Activated gamma-delta T cell (primary cell): ENCODE measurements around the gene RSKR.
A peak's percentile ranks its signal among the peaks of the same experiment; 100 is the strongest.
"Not testable (repeated sequence)": the region's sequence is repeated elsewhere in the genome, so short reads cannot be mapped to it uniquely, and the experiment has no call there.

Experiments used
- DNase-seq: peaks from one replicate; lab custom pipeline; 2025; lab: John Stamatoyannopoulos, UW
- total RNA-seq, 2 donors: gene quantifications; one replicate each; lab custom pipeline; 2026; lab: John Stamatoyannopoulos, UW

RSKR gene
- 18.1 to 21.7 reads per million in 2 donors for total RNA-seq

GRCh38 chr17:28613931-28614381 lies at the start of gene RSKR:
Gene RSKR (minus strand): TSS chr17:28614185. CDS start chr17:28614161, 24 bp downstream.
- no peak for DNase-seq

- DNase-seq, result no peak
Observed at GRCh38 chr17:28663723-28664122, 49.7 kb upstream of the RSKR start.

GRCh38 chr17:28662527-28662829 lies 48.5 kb upstream of the RSKR start:
- DNase-seq, result no peak

GRCh38 chr17:28661635-28662526 lies 47.9 kb upstream of the RSKR start, which contains the start of the genes SDF2 and SUPT6H:
Gene SDF2 (minus strand): TSS chr17:28661906. CDS start chr17:28661876, 30 bp downstream.
Gene SUPT6H (plus strand): TSS chr17:28662205. CDS start chr17:28673402, 11,197 bp downstream.
- DNase-seq, result peak; percentile 75

GRCh38 chr17:28659497-28659881 lies 45.5 kb upstream of the RSKR start:
- DNase-seq, result not testable (repeated sequence)

DNA sequence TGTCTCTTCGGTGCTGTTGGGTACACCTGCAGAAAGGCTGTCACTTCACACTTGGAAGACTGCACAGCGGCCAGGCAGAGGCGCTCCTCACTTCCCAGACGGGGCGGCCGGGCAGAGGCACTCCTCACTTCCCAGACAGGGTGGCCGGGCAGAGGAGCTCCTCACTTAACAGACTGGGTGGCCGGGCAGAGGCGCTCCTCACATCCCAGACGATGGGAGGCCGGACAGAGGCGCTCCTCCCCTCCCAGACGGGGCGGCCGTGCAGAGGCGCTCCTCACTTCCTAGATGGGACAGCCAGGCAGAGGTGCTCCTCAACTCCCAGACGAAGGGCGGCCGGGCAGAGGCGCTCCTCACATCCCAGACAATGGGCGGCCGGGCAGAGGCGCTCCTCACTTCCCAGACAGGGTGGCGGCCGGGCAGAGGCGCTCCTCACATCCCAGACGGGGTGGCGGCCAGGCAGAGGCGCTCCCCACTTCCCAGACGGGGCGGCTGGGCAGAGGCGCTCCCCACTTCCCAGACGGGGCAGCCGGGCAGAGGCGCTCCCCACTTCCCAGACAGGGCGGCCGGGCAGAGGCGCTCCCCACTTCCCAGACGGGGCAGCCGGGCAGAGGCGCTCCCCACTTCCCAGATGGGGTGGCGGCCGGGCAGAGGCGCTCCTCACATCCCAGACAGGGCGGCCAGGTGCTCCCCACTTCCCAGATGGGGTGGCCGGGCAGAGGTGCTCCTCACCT lies 44.9 kb upstream of the RSKR start:
- DNase-seq, result not testable (repeated sequence)

- DNase-seq, result not testable (repeated sequence)
Observed at GRCh38 chr17:28658342-28658741, 44.4 kb upstream of the RSKR start.

- no peak for DNase-seq
Observed at GRCh38 chr17:28657756-28658155, 43.8 kb upstream of the RSKR start.

DNA sequence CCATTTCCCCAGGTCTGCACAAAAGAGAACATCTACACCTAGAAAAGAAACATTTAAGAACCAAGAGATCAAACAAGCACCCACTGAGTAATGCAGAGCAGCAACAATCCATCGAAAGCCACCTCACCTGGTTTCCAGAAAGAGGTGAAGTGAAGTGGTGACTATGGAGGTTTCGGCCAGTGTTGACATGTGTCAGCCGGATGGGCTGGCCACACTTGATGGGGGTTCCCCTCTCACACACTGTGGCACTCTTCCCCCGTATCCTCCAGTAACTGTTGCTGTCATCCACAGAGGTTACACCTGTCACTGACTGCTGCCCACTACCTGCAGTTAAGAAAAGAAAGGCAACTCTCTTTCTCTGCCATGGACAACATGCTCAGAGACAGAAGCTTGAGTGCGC lies 41.2 kb upstream of the RSKR start:
- DNase-seq, result no peak

DNA sequence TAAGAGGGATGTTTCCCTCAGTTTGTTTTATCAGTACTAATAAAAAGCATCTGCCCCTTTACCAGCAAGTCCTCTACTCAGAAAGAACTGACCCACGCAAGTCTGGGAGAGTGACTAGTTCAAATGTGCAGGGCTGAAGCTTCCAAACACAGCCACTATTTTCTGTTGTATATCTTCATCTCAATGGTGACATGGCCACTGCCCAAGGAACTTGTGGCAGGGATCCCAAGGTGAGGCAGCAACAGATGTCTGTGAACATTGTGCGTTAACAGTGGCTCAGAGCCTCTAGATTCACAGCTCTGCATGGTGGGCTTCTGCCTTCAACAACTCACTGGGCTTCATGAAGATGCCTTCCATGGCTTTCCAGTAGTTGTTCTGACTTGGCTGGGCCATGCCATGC lies 34.7 kb upstream of the RSKR start:
- no peak for DNase-seq

DNA sequence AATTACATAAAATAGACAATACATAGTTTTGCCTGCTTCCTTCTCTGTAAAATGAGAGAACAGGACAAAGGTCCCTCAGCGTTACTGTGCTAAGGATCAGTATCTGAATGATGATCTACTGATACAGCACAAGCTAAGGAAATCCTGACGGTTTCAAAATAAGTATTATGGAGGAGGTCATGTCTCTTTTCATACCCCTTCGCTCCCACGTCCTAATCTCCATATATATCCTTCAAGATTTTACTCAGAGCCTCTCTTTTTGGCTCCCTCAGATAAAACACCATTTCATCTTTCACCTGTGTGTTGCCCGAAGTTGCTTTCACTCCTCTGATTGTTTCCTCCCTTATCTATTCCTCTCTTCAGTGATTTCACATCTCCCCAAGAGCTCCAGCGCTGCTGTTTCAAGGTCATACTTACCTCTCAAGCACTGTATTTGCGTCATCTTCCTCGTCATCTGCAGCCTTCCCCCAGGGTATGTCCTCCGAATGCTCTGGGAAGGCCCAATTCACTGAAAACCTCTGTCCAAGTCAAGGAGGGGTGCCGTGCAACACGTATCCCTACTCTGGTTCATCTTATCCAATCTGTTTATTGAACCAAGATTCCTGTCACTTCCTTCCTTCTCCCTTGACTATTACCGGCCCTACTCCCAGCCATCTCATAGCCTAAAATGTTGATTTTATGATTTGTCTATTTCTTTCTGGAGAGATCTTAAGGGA lies 32.2 kb upstream of the RSKR start:
- no peak for DNase-seq

DNA sequence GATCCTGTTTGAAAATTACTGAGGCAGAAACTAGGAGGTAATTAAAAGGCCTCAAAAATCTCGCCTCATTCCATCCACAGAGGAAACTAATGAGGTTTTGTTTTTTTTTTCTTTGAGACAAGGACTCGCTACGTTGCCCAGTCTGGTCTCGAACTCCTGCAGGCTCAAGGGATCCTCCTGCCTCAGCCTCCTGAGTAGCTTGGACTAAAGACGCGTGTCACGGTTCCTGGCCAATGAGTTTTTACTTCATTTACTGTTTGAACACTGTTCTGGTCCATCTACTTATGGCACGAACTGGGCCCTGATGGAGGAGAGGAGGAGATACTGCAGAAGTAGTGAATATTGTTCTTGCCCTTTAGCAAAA lies 31.6 kb upstream of the RSKR start:
- no peak for DNase-seq

DNA sequence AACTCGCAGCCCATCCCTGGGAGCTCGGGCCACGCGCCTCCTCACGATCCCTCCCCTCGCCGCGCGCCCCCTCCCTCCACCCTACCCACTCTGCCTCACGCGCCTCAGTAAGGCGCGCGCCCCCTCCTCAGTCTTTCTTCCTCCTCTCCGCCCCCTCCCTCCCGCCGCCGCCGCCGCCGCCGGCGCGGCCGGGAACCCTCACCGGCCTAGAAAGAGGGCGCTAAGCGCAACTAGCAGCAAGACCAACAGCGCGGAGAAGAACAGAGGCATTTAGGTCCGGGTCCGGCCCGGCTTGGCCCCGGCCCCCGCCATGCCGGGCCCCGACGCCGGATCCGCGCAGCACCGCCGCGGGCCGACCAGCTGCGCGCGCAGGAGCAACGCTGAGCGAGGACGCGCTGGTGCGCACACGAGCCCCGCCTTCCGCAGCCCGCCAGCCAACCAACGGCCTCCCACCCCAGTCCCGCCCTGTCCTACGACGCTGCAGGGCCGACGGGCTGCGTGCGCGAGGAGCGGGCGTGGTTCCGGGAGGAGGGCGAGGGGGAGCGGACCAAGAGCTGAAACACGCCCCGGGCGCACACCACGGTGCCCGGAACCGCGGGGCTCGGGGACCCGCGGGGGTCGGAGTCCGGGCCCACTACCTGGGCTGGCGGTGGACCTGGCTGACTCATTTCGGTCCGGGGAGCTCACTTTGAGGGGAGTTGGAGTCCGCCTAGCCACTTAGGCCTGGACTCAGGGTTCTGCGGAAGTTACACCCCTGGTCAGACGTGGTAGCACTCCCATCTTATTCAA lies 31.0 kb upstream of the RSKR start, which contains the start of gene BLTP2:
Gene BLTP2, minus strand, starts transcription at position 372 of the 789 bp plus-strand sequence. Its CDS starts 102 bp downstream, at position 270.
- peak; percentile 94 for DNase-seq

GRCh38 chr17:28643983-28644786 lies 30.2 kb upstream of the RSKR start:
- DNase-seq, result no peak

DNA sequence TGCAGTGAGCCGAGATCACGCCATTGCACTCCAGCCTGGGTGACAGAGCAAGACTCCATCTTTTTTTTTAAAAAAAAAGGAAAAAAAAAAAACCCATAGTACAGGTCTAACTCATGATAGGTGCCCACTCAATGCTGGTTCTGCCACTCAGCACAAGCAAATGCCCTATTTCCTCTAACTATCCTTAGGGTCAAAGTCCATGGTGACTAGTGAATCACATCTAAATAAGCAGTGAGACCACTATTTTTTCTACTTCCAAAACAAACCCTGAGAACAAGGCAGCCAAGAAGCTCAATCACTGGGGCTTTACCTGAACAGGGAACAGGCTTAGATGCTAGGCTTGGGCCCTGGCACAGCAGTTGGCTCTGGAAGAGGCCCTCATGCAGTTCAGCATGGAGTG lies 27.6 kb upstream of the RSKR start:
- DNase-seq, result no peak

DNA sequence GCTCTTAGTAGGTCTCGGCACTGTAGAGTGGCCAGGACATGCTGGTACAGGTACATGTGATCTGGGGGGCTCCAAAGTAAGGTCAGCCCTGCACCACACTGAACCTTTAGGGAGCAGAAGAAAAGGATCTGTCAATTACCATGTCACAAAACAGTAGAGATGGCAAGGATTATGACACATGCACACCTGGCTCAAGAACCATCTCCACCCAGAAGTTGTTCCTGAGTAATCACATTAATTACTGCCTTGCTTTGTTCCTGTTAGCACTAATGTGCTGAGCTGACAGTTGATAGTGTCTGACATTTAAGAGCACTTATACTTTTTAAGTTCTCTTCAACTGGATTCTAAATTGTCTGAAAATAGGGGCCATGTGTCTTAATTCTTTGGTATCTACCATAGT lies 21.5 kb upstream of the RSKR start:
- DNase-seq, result no peak

DNA sequence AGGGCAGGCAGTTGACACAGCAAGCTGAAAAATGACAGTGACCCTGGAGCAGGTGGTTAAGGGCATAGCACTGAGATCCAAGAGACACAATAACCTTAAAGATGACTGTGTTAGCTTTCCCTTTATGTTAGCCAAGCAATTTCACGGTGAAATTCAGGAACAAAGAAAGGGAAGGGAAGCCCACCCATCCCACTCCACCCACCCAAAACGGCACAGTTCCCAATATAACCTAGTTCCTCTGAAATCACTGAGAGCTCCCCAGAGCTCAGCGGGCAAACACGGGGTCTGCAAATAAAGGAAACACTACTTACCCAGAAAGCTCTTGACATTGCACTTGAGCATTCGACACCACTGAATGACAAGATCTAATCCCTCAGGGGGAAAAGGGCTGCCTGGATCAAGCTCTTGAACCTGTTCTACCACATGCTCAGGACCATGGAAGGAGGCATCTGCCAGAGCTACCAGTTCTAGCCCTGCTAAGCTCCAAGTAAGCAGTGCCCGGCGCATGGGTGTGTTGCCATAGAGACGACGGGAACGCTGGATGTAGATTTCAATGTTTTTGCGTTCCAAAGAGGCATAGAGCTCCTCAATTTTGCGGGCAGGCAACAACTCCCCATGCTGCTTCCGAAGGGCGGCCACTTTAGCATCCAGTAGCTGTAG lies 20.4 kb upstream of the RSKR start:
- no peak for DNase-seq

DNA sequence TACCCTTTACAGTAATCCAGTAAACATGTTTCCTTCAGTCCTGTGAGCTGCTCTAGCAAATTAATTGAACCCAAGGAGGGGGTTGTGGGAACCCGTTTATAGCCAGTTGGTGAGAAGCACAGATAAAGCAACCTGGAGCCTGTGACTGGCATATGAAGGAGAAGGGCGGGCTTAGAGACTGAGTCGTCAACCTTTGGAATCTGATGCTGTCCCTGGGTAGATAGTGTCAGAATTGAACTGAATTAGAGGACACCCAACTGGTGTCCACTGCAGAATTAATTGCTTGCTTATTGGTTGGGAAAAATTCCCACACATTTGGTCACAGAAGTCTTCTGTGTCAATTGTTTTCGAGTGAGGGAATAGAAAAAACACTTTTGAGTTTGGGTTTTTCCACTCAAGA lies 12.8 kb upstream of the RSKR start:
- DNase-seq, result no peak

DNA sequence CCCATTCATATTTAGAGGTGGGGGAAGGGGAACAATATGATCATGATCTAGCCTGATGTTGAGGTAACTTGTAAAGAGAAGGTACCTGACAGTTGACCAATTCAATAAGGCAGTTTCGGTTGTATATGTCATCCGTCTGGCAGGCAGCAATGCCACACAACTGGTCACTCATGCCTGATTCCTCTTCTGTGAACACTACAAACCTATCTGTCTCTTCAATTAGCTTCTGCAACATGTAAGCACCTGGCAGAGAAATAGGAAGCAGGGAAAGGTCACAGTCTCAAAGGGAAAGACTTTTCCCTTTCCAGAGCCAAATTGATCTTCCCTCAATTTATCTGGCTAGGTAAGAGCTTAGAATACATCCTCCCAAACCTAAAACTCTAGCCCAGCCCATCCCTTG lies 10.2 kb upstream of the RSKR start:
- DNase-seq, result no peak

DNA sequence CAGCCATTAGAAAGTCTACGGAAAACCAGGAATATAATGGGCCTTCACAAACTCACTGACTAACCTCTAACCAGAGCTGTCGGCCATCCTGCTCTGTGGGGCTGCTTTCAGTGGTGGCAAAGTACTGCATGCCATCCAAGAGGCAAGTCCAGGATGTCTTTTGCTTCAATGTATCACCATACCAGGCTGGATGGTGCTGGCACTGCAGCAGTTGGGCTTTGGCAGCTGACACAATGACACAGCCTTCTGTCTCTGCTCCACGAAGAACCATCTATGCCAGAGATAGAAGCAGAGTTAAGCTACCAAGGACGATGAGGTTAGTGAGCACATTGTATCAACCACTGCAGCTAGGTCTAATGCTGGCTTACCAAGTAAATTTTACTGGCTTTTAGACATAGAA lies 9.7 kb upstream of the RSKR start:
- DNase-seq, result no peak
